GM08714 (cell line): Measurements from ENCODE around the gene ITGA3.

Experiments
- H3K4me3 ChIP-seq: fragments of 200-500 bp; sonication (Bioruptor generic); 2 replicates; pipeline ENCODE4 v1.5.1; 2014; ENCODE audit warnings: mild to moderate bottlenecking, low read length, inconsistent platforms
- ZNF274 ChIP-seq: IDR thresholded peaks from 2 replicates; pipeline ENCODE4 v1.6.1; 2012; ENCODE audit warnings: mild to moderate bottlenecking, low read depth, low read length

ITGA3 gene

DNA sequence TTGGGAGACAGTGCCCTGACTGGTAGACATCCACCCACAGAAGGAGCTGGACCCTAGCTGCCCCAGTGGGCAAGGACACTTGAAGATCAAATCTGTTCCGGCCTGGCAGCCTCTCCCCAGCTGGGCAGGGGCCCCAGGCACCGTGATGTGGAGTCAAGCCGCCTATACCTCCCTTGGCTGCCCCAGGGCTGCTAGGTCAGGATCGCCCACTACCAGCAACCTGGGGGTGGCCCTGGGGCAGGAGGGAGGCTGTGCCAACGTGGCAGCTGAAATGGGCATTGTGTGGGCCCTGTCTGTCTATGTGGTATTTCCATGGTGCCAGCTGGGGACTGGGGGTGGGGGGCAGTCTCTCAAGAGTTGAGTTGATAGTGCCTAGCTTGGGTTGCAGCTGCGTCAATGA is 40.2 kb downstream of the ITGA3 start:
- H3K4me3 ChIP-seq = no peak overlapping the region; the same call in 1 of the 2 replicates
- no peak for TF ChIP-seq ZNF274

DNA sequence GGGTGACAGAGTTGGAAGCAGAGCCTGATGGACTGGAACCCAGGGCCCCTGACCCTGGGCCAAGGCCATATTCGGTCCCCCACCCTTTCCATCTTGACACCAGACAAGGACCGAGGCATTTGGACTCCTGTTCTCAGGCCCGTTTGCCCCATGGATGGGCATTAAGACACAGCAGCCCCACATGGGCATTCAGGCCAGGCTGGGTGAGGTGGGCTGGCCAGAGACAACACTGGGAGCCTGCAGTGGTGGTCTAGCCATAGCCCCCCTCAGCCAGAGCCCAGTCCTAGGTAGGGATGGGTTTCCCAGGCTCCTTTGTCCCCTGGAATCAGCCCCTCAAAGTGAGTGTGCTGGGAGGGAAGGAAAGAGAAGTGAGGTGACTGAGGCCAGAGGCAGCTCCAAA is 40.8 kb downstream of the ITGA3 start:
- no peak for TF ChIP-seq ZNF274
- H3K4me3 ChIP-seq = no peak overlapping the region

DNA sequence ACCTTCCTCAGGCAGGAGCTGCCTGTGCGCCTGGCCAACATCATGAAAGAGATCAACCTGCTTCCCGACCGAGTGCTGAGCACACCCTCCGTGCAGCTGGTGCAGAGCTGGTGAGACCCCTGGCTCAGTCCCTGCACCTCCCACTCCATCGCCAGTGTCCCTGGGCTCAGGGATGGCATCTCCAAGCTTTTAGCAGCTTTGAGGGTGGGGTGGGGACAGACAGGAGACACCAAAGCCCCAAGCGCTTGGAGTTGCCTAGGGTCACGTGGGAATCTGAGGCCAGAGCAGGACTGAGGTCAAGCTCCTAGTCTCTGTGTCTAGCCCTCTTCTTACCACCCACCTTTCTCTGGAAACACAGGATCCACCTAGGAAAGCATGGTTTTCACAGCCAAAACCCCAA is 41.5 kb downstream of the ITGA3 start:
- no peak for TF ChIP-seq ZNF274
- no peak overlapping the region for H3K4me3 ChIP-seq

DNA sequence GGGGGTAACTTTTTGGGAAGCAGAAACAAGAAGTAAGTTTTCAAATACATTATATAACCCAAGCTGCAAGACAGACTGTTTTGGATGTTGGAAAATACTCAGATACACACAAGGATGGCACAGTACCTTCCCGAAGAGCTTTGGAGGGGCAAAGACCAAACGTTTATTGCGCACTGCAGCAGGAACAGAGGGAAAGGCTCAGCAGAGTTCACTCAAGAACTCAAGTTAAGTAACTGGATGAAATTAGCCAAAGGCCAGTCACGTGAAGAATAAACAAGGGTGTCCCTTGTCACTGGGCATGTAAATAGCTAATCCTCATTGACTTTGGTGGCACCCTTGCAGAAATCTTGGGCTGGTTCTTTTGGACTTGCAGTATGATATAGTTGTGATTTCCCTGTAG is 42.0 kb downstream of the ITGA3 start:
- H3K4me3 ChIP-seq = no peak overlapping the region
- no peak for TF ChIP-seq ZNF274

DNA sequence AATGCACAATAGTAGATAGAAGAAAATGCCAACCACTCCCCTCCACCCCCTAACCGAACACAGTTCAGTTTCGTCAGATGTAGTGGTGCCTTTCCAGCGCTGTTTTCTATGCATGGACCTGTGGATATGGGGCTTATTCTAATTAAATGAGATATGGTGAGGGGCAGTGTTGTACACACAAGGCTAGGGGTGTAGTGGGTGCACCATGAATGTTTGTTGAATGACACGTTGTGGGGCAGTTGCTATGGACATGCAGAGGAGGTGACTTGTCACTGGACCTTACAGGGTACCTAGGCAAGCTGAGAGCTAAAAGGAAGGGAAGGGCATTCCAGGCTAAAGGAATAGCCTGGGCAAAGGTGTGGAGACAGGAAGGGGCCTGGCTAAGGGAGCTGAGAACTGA is 42.7 kb downstream of the ITGA3 start:
- no peak overlapping the region for H3K4me3 ChIP-seq
- TF ChIP-seq ZNF274 = no peak

DNA sequence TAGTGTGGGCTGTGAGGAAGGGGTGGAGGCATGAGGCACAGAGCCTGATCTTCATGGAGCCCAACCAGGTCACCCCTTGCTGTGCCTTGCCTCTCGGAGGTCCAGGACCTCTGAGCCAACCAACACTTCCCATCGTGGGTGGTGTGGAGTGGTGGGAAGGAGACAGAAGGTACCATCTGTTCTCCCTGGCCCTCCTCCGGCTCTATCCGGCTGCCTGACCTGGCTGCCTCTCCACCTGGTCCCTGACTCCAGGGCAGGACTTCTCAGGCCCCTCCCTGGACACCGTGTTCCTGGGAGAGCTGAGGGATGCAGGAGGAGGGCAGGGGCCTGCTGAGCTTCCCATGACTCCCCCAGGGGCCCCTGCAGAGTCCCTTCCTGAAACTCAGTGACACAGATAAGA is 43.1 kb downstream of the ITGA3 start:
- no peak overlapping the region for H3K4me3 ChIP-seq
- TF ChIP-seq ZNF274 = no peak

DNA sequence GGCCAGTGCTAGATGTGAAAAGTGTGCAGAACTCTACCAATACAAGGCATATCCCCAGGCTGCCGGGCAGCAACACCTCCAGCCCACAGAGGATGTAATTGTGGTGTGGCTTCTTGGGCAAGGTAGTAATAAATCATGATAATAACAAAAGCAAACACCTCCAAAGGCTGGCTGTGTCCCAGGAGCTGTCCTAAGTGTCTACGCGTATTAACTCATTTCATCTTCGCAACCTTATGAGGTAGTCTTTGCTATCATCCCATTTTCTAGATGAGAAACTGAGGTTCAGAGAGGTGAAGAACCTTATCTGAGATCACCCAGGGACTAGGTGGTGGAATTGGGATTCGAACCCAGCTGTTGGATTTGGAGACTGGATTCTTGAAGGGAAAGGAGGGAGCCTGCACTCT is 44.6 kb downstream of the ITGA3 start:
- TF ChIP-seq ZNF274 = no peak
- no peak overlapping the region for H3K4me3 ChIP-seq

DNA sequence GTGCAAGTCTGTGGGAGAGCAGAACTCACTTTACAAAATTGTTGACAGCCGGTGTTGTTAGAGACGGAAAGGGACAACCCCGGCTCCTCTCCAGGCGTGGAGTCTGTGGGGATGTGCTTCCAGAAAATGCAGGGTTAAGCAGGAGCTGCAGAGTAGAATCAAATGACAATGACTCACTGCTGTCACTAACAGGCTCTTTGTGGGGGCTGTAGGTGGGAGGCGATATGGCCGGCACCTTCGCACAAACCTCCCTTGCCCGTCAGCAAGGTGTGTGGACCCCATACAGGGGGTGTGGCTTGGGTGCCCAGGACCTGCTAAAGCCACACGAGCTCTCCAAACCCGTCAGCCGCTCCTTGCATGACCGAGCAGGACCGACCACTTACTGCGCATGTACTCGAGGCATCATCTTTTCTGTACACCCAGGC is 45.0 kb downstream of the ITGA3 start:
- H3K4me3 ChIP-seq = no peak overlapping the region
- no peak for TF ChIP-seq ZNF274

DNA sequence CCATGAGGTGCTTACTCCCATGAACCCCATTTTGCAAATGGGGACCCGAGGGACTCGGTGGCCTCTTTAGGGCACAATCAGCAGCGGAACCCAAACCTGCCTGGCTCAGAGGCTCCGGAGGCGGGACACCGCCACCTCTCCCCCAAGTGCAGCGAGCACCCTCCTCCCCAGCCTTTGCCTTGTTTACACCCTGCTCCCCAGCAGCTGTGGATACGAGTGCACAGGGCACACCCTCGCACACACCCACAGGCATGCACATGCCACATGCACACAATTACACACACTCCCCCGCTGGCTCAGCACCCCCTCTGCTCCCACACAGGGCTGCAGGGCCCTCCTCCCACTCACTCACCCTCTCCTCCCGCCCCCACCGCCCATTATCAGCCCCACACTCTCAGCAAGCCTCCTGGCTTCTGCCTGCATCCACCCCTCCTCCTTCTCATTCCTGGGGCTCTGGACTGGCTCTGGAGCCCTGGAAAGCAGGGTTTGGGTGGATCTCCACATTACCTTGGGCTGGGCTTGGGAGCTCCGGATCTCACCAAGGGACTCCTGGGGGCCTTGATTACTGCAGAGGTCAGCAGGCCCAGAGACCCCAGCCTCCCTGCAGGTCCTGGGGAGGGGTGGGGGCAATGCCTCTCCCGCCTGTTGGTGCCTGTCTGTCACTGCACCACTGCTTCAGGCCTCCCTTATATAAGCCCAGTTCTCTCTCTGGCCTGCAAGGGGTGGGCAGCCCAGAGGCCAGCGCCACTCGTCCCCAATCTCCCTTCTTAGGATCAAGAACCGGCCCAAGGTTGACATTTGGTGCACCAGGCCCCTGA is 45.6 kb downstream of the ITGA3 start:
- no peak for TF ChIP-seq ZNF274
- H3K4me3 ChIP-seq = no peak overlapping the region

DNA sequence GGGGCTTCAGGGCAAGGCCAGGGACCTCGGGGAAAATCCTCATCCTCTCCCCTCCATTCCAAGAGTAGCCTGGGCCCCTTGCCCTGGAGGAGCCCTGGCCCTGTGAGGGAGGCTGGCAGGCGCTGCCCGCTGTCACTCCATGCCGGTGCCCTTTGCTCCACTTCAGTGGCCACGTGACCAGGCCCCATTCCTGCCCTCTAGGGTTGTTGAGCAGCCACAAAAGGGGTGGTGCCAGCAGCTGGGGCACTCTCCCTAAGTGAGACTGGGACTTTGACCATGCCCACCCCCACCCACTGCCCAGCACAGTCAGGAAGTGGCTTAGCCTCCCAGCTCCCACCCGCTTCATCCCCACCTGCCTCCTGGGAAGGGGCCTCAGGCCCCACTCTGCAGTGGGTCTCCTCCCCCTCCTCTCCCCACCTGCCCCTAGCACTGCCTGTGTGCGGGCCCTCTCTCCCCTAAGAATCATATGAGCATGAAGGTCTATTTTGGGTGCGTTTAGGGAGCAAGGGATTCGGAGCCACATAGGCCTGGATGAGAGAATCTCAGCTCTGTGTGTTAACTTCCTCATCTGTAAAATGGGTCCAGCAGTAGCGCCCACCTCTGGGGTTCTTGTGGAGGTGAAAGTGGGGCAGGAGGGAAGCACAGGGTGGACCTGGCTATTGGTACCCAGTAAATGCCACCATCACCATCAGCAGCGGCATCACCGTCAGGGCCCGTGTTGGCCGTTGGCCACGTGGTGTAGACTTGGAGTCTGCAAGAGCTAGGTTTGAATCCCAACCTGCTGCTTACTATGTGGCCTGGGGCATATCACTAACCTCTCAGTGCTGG is 46.5 kb downstream of the ITGA3 start:
- H3K4me3 ChIP-seq = no peak overlapping the region
- TF ChIP-seq ZNF274 = no peak

DNA sequence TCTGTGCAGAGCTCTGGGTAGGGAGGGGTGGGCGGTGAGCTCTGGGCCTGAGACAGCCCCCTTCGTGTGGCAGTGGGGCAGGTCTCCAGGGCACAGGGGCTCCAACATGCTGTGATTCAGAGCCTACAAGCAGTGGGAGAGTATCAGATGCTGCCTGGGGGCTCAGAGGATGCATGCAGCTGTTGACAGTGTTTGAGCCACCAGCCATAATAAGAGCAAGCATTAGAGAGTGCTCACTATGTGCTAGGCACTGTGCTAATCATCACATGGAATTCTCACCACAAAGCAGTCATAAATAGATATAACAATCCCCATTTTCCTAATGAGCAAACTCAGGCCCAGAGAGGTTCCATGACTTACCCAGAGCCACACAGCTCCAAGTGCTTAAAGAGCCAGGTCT is 47.3 kb downstream of the ITGA3 start:
- no peak for TF ChIP-seq ZNF274
- H3K4me3 ChIP-seq = no peak overlapping the region

DNA sequence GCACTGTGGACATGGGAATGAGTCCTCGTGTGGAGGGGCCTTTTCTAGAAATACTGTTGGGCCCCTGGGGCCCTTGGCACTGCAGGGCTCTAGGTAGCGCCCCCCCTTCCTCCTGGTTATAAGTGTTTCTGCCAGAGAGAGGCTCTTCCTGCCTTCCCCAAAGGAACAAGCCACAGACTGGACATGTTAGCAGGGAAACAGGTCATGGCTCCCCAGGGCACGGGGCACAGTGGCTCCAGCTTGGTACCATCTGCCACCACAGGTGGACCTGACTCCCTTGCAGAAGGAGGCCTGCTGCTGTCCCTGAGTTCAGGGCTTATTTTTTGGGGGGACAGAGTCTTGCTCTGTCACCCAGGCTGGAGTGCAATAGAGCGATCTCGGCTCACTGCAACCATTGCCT is 48.0 kb downstream of the ITGA3 start:
- TF ChIP-seq ZNF274 = no peak
- H3K4me3 ChIP-seq = no peak overlapping the region

DNA sequence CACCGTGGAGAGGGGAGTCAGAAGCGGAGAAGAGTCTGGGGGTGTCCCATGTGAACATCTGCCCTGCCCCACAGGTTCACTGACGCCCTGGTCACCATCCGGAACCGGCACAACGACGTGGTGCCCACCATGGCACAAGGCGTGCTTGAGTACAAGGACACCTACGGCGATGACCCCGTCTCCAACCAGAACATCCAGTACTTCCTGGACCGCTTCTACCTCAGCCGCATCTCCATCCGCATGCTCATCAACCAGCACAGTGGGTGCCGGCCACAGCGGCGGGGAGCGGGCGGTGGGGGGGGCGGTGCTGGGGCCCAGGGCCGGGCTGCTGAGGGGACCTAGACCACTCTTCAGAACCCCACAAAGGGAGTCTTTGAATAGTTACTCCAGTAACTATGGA is 49.9 kb downstream of the ITGA3 start:
- no peak for TF ChIP-seq ZNF274
- H3K4me3 ChIP-seq = no peak overlapping the region

DNA sequence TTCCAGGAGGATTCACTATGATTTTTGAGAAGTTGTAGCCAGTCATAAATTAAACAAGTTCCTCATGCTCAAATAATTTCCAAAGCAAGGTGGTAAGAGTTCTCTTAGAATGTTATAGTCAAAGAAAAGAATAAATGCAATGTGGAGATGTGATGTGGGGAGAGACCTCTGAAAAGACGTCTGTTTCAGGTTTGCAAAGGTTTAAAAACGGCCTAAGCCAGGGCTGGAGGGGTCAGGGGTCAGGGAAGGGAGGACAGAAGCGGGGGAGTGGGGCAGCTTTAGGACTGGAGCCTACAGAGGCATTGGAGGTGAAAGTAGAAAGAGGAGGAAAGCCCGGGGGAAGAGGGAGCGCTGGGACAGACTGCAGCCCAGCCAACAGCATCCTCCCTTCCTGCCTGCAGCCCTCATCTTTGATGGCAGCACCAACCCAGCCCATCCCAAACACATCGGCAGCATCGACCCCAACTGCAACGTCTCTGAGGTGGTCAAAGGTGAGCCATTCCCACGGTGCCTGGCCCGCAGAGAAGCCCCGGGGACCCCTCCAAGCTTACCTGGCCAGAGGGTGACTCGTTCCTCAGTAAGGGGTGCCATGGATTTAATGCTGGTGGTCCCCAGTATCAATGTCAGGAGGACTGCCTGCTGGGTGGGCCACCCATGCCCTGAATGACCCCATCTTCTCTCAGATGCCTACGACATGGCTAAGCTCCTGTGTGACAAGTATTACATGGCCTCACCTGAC is 50.7 kb downstream of the ITGA3 start:
- TF ChIP-seq ZNF274 = no peak
- no peak overlapping the region for H3K4me3 ChIP-seq
